Cardiac muscle cell (in vitro differentiated cells and primary cell): ENCODE measurements around the gene DHRS1. TPM values are rescaled to one million over a fixed set of nuclear protein-coding genes. Genes with fewer than 3 reads are reported as not detected.

Experiments
- DNase-seq, 2 donors: peaks; one replicate each; pipeline versions ENCODE4 v3.0.0 to v3.0.0-alpha.2; 2010 to 2017; ENCODE audit warnings: low read depth in 1 of 2, low spot score in 1 of 2
- H3K27ac ChIP-seq: fragments of 200-600 bp; sonication (generic); 2 replicates; pipeline ENCODE4 v1.5.1; 2016
- H3K27me3 ChIP-seq: fragments of 200-600 bp; sonication (generic); 2 replicates; pipeline ENCODE4 v1.6.0; 2016; ENCODE audit warnings: control low read depth
- H3K36me3 ChIP-seq: fragments of 200-600 bp; sonication (generic); 2 replicates; pipeline ENCODE4 v1.5.1; 2016; ENCODE audit warnings: control low read depth
- H3K4me1 ChIP-seq: fragments of 200-600 bp; sonication (generic); 2 replicates; pipeline ENCODE4 v1.8.1; 2017; ENCODE audit warnings: low read depth, mild to moderate bottlenecking, mixed run types
- H3K4me3 ChIP-seq: fragments of 200-600 bp; sonication (generic); 2 replicates; pipeline ENCODE4 v1.5.1; 2016; ENCODE audit warnings: mild to moderate bottlenecking
- H3K9me3 ChIP-seq: fragments of 200-600 bp; sonication (generic); 2 replicates; pipeline ENCODE4 v1.5.1; 2017; ENCODE audit warnings: low read depth, mild to moderate bottlenecking, control low read depth
- CTCF ChIP-seq: IDR thresholded peaks from 2 replicates; pipeline ENCODE4 v1.5.1; 2012; ENCODE audit warnings: low read depth, mild to moderate bottlenecking, low read length
- polyA plus RNA-seq: library from polyadenylated mRNA; unstranded; fragments of >200 nt; fragmentation: Nextera tagmentation; extraction: Ambion mirVana; gene quantifications from 2 replicates; pipeline ENCODE4 v1.2.1, GENCODE V29; 2016
- total RNA-seq: library from RNA; depleted of rRNA; stranded (reverse); fragments of >200 nt; gene quantifications from 2 replicates; pipeline ENCODE4 v1.2.3, GENCODE V29; 2016

Gene DHRS1
- 43.2 and 54.3 TPM in 2 replicates for total RNA-seq
- 53.5 and 58.1 TPM in 2 replicates for polyA plus RNA-seq

GRCh38 chr14:24299255-24300191 is at the start of gene DHRS1, which contains the start of gene NOP9:
Gene DHRS1, minus strand, starts transcription at chr14:24299780. Its CDS starts 674 bp downstream, at chr14:24299106.
Gene NOP9, plus strand, starts transcription at chr14:24299850. Its CDS starts 105 bp downstream, at chr14:24299955.
- no peaks in the 10 kb centered on the region for H3K27me3 ChIP-seq
- peak; percentile 92 to 96 for DNase-seq
- peak within 1 kb of the TSS; percentile 69 for H3K4me3 ChIP-seq
- H3K27ac ChIP-seq = peak within 1 kb of the TSS; percentile 68
- H3K36me3 ChIP-seq = peaks cover 24% of the 10 kb centered on the region
- H3K9me3 ChIP-seq = no peaks in the 10 kb centered on the region
- peaks cover 7% of the 10 kb centered on the region for H3K4me1 ChIP-seq
- no peak for TF ChIP-seq CTCF

- H3K27ac ChIP-seq = no peak overlapping the region
- no peaks in the 10 kb centered on the region for H3K9me3 ChIP-seq
- H3K27me3 ChIP-seq = peaks cover 83% of the 10 kb centered on the region
- no peak for TF ChIP-seq CTCF
- no peak overlapping the region for H3K4me3 ChIP-seq
- no peaks in the 10 kb centered on the region for H3K36me3 ChIP-seq
- no peak for DNase-seq
- H3K4me1 ChIP-seq = no peaks in the 10 kb centered on the region
These were observed 48.6 kb upstream of the DHRS1 start for GRCh38 chr14:24348186-24348585.

- DNase-seq = no peak
- peaks cover 83% of the 10 kb centered on the region for H3K27me3 ChIP-seq
- no peak for TF ChIP-seq CTCF
These were observed 47.6 kb upstream of the DHRS1 start for GRCh38 chr14:24347134-24347533.

GRCh38 chr14:24343795-24344660 is 44.4 kb upstream of the DHRS1 start:
- Histone ChIP-seq H3K4me3 (no peak overlapping the region), H3K27ac (no peak overlapping the region), H3K36me3 (no peaks in the 10 kb centered on the region), H3K4me1 (no peaks in the 10 kb centered on the region), H3K27me3 (peaks cover 83% of the 10 kb centered on the region), H3K9me3 (no peaks in the 10 kb centered on the region)
- TF ChIP-seq CTCF = no peak
- no peak for DNase-seq

More at GRCh38 chr14:24347134-24347533, 47.6 kb upstream of the DHRS1 start:
- H3K27ac ChIP-seq = no peak overlapping the region
- no peaks in the 10 kb centered on the region for H3K36me3 ChIP-seq
- H3K4me3 ChIP-seq = no peak overlapping the region
- H3K4me1 ChIP-seq = no peaks in the 10 kb centered on the region
- H3K9me3 ChIP-seq = no peaks in the 10 kb centered on the region

GRCh38 chr14:24342889-24343288 is 43.3 kb upstream of the DHRS1 start:
- Histone ChIP-seq H3K9me3 (no peaks in the 10 kb centered on the region), H3K4me3 (no peak overlapping the region), H3K4me1 (no peaks in the 10 kb centered on the region), H3K27ac (no peak overlapping the region), H3K27me3 (peaks cover 85% of the 10 kb centered on the region), H3K36me3 (no peaks in the 10 kb centered on the region)
- no peak for TF ChIP-seq CTCF
- no peak for DNase-seq
